GM12874 (cell line): ENCODE data around the gene CARS1.

Experiments used
- CTCF ChIP-seq: IDR thresholded peaks from 2 replicates; pipeline ENCODE4 v1.5.1; 2011; ENCODE audit warnings: low read depth, mild to moderate bottlenecking, control low read depth, low read length, moderate library complexity; ENCODE audit not compliant: insufficient read depth

The CARS1 gene

DNA sequence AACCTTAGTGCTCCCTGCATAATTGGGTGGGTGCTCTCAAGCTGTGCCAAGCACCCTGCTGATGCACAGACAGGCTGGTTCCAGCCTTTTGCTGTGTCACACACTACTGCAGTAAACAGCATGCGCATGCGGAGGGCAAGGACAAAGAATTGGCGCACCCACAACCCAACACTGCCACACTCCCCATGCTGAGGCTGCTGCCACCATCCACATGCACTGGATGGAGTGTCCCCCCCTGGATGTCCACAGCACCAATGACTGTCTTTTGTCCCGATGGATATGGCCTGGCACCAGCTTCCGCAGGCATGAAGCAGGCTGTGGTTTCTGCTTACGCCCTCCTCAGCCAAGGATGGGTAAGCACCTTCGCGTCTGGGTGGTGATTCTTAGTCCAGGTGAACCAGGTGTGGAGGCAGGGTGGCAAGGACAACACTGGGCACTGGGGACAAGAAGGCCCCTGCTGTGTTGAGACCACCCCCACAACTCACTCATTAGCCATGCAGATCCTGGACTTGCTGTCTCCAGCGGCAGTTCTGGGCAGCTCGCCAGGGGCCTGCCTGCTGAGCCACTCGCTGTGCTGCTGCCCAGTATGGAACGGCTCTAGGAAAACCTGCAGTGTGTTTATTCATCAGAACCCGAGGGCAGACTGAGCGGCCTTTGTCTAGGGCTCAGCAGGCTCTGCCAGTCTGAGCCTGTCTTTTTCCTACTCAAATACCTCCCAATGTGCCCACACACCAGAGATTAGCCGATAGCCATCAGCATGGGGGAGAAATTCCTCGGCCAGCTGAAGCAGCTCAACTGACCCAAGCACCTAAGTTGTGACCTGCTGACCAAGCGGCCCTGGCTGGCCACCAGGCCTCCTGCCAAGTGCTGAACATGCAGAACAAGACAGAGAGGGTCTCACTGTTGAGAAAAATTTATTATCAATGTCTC, 56.9 kb downstream of the CARS1 start:
- no peak for TF ChIP-seq CTCF

DNA sequence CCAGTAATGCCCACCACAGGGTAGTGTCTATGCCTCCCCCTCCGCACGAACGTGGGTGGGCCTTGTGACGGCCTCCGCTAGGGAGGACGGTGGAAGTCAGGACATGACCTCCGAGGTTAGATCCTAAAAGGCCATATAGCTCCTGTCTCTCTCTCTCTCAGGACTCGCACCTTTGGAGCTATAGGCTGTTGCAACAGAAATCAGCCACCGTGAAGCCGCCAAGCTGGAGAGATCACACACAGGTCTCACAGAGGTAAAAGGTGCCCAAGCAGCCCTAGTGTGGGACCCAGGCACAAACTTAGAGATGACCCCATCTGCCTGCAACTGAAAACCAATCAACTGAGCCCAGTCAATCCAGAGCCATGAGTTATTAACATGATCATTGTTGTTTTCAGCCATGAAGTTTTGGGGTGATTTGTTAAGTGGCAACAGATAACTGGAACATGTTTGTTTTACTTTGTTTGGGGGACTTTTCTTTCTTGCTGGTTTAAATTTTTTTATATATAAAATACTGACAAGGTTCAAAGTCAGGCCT, 57.7 kb downstream of the CARS1 start:
- no peak for TF ChIP-seq CTCF

DNA sequence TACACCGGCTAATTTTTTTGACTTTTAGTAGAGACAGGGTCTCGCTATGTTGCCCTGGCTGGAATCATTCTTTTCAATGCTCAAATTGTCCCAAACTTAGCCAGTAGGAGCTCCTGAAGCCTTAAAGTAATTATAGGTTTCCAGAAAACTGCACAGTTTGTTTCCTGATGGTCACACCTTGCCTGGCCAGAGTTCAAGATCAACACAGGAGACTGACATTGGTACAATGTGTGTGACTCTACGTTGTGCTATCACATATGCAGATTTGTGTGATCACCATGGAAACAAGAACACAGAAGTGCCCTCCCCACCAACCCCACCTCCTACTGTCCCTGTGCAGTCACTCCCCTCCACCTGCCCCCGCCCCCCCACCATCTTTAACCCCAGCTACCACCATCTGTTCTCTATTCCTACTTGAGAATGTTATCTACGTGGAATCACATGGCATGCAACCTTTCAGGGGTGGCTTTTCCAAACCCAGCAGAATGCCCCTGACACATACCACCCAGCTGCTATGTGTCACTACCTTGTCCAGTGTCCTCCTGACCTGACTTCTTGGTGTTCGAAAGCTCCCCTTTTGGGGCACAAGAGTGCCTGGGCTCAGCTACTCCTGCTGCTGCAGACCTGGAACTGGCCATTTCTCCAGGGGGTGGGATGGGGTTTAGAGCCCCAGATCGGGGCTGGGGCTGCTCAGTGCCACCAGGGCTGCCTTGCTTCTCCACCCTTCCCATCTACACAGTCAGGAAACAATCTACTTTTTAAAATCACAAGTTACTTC, 59.0 kb downstream of the CARS1 start:
- no peak for TF ChIP-seq CTCF

DNA sequence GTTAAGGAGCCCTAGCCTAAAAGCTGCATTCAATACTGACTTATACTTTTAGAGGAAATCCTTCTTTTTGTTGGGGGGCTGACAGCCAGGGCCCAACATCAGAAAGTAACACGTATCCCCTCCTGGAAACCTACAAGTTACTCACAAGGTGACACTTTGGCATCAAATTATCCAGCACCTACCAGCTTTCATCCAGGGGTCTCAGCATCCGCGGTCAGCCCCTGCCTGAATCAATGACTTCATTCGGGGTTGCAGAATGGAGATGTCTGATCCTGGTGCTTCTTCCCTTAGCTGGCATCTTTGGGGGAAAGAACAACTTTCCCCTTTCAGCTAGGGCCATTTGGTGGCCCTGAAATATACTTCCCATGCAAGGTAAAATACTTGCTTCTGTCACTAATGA, 59.8 kb downstream of the CARS1 start:
- TF ChIP-seq CTCF = no peak

DNA sequence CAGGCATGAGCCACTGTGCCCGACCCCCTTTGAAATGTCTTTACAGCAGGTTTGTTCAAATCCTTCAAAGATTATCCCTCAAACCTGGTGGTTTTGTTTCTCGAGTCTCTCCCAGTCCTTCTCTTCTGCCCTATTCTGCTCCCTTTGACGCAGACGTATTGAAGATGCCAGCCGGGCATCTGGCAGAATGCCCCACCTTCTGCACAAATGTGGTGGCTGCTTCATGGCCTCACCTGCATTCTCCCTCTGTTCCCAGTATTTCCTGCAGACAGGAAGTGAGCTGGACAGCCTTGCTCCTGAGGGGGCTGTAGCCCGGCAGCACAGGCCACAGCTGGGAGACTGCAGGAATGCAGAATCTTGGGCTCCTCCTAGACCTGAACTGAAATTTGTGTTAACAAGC, 60.2 kb downstream of the CARS1 start:
- TF ChIP-seq CTCF = no peak

DNA sequence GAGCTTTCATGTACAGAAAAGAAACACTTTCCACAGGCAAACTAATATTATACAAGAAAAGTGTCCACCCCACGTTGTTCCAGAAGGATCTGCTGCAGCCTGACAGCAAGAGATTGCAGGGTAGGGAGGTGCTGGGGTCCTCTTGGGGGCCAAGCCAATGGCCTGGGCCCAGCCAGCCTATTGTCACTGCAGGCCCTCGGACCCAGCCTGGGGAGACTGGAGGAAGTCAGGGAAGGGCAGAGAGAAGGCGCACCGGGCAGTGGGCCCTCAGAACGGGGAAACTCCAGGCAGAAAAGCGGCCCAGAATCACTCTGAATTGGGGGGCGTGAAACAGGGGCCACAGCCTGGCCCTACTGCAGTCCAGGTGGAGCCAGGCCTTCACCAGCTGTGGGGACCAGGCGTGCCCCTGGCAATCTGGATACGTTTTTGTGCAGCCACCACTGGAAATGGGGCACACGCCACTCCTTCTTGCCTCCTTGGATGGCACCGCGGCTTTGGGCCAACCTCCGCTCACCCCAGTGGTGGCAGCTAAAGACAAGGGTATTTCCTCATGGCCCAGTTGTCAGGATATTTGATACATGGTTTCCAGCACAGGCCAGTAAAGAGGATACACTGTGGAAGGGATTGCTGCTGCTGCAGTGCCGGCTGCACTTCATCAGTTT, 61.2 kb downstream of the CARS1 start:
- TF ChIP-seq CTCF = no peak
